H9 (cell line): ENCODE data around the gene TCF7L2. TPM values are rescaled to one million over a fixed set of nuclear protein-coding genes. Genes with fewer than 3 reads are reported as not detected.

ENCODE experiments used
- DNase-seq: peaks from one replicate; pipeline ENCODE4 v3.0.0-alpha.2; 2017
- H2AFZ ChIP-seq: one replicate; pipeline ENCODE4 v1.6.1; 2013; ENCODE audit warnings: mild to moderate bottlenecking, low read length, control low read depth, moderate library complexity
- H2AK5ac ChIP-seq: 2 replicates; pipeline ENCODE4 v1.6.1; 2013; ENCODE audit warnings: low read length, control low read depth, mixed read lengths; ENCODE audit not compliant: insufficient read length
- H2BK120ac ChIP-seq: one replicate; pipeline ENCODE4 v1.6.1; 2013; ENCODE audit warnings: low read depth, mild to moderate bottlenecking, low read length, control low read depth, inconsistent platforms; ENCODE audit not compliant: poor library complexity, severe bottlenecking
- H2BK12ac ChIP-seq: 2 replicates; pipeline ENCODE4 v1.6.1; 2013; ENCODE audit warnings: low read length, control low read depth, mixed read lengths, low read depth; ENCODE audit not compliant: insufficient read length
- H2BK15ac ChIP-seq: 2 replicates; pipeline ENCODE4 v1.6.1; 2013; ENCODE audit warnings: low read depth, low read length, control low read depth
- H2BK20ac ChIP-seq: one replicate; pipeline ENCODE4 v1.6.1; 2013; ENCODE audit warnings: low read depth, mild to moderate bottlenecking, low read length, control low read depth, inconsistent platforms; ENCODE audit not compliant: poor library complexity, severe bottlenecking
- H2BK5ac ChIP-seq: 2 replicates; pipeline ENCODE4 v1.6.1; 2013; ENCODE audit warnings: low read length, control low read depth, mixed read lengths; ENCODE audit not compliant: insufficient read length
- H3K14ac ChIP-seq: 2 replicates; pipeline ENCODE4 v1.6.1; 2013; ENCODE audit warnings: low read length, control low read depth; ENCODE audit not compliant: insufficient read depth
- H3K18ac ChIP-seq: 2 replicates; pipeline ENCODE4 v1.6.1; 2013; ENCODE audit warnings: low read depth, mild to moderate bottlenecking, mixed read lengths, low read length, control low read depth; ENCODE audit not compliant: insufficient read length
- H3K23ac ChIP-seq: 2 replicates; pipeline ENCODE4 v1.6.1; 2013; ENCODE audit warnings: low read length, control low read depth, mixed read lengths, low read depth; ENCODE audit not compliant: insufficient read length
- H3K23me2 ChIP-seq: 2 replicates; pipeline ENCODE4 v1.6.1; 2013; ENCODE audit warnings: low read depth, mild to moderate bottlenecking, mixed read lengths, low read length, control low read depth; ENCODE audit not compliant: insufficient read length, poor library complexity, severe bottlenecking
- H3K27ac ChIP-seq: 2 replicates; pipeline ENCODE4 v1.5.1; 2013; ENCODE audit warnings: low read length, control low read depth, mixed read lengths, low read depth; ENCODE audit not compliant: insufficient read length
- H3K27me3 ChIP-seq: 2 replicates; pipeline ENCODE4 v1.6.1; 2013; ENCODE audit warnings: low read length, control low read depth, inconsistent platforms; ENCODE audit not compliant: insufficient read depth
- H3K4ac ChIP-seq: 2 replicates; pipeline ENCODE4 v1.6.1; 2013; ENCODE audit warnings: low read depth, mild to moderate bottlenecking, control low read depth, inconsistent platforms, low read length, moderate library complexity
- H3K4me1 ChIP-seq: 2 replicates; pipeline ENCODE4 v1.6.1; 2013; ENCODE audit warnings: low read length, control low read depth, inconsistent platforms; ENCODE audit not compliant: insufficient read depth
- H3K4me2 ChIP-seq: 2 replicates; pipeline ENCODE4 v1.6.1; 2013; ENCODE audit warnings: low read length, control low read depth, mixed read lengths; ENCODE audit not compliant: insufficient read length, insufficient read depth
- H3K56ac ChIP-seq: 2 replicates; pipeline ENCODE4 v1.6.1; 2013; ENCODE audit warnings: low read depth, mild to moderate bottlenecking, mixed read lengths, low read length, control low read depth; ENCODE audit not compliant: insufficient read length
- H3K79me1 ChIP-seq: 2 replicates; pipeline ENCODE4 v1.6.1; 2013; ENCODE audit warnings: low read depth, mild to moderate bottlenecking, moderate library complexity, low read length, control low read depth, inconsistent platforms; ENCODE audit not compliant: insufficient read depth, poor library complexity, severe bottlenecking
- H3K79me2 ChIP-seq: 2 replicates; pipeline ENCODE4 v1.6.1; 2013; ENCODE audit warnings: low read length, control low read depth, inconsistent platforms; ENCODE audit not compliant: insufficient read depth
- H3K9ac ChIP-seq: 2 replicates; pipeline ENCODE4 v1.6.1; 2013; ENCODE audit warnings: low read length, control low read depth, mixed read lengths; ENCODE audit not compliant: insufficient read length; ENCODE audit errors: extremely low read depth
- H3K9me3 ChIP-seq: one replicate; pipeline ENCODE4 v1.6.1; 2013; ENCODE audit warnings: low read depth, low read length, inconsistent platforms; ENCODE audit not compliant: control insufficient read depth
- H3T11ph ChIP-seq: one replicate; pipeline ENCODE4 v1.6.1; 2013; ENCODE audit warnings: mild to moderate bottlenecking, low read length, control low read depth, inconsistent platforms
- H4K20me1 ChIP-seq: one replicate; pipeline ENCODE4 v1.6.1; 2013; ENCODE audit not compliant: control insufficient read depth, insufficient read length, insufficient read depth
- H4K5ac ChIP-seq: 2 replicates; pipeline ENCODE4 v1.6.1; 2013; ENCODE audit warnings: low read depth, mild to moderate bottlenecking, mixed read lengths, low read length, control low read depth; ENCODE audit not compliant: insufficient read length
- H4K8ac ChIP-seq: replicated peaks from 2 replicates; pipeline ENCODE4 v1.6.1; 2013; ENCODE audit warnings: low read length, control low read depth, mixed read lengths, low read depth; ENCODE audit not compliant: insufficient read length
- H4K91ac ChIP-seq: 2 replicates; pipeline ENCODE4 v1.6.1; 2013; ENCODE audit warnings: low read depth, mild to moderate bottlenecking, moderate library complexity, mixed read lengths, low read length, control low read depth; ENCODE audit not compliant: insufficient read length
- H3K27ac Mint-ChIP-seq, 3 experiments: 2 replicates in 2 of 3; 3 replicates in 1 of 3; pipeline ENCODE4 v1.8.0; 2020 to 2021; ENCODE audit warnings: mixed read lengths in 3 of 3, mild to moderate bottlenecking in 1 of 3, moderate library complexity in 1 of 3
- H3K27me3 Mint-ChIP-seq: 2 replicates; pipeline ENCODE4 v1.8.0; 2021; ENCODE audit warnings: low read depth, mild to moderate bottlenecking, moderate library complexity, mixed read lengths
- H3K36me3 Mint-ChIP-seq, 3 experiments: 2 replicates in 2 of 3; 3 replicates in 1 of 3; pipeline ENCODE4 v1.8.0; 2020 to 2021; ENCODE audit warnings: low read depth in 3 of 3, mixed read lengths in 3 of 3; ENCODE audit not compliant: insufficient read depth in 1 of 3
- H3K4me1 Mint-ChIP-seq, 2 experiments: 2 replicates each; pipeline ENCODE4 v1.8.0; 2020; ENCODE audit warnings: mixed read lengths in 2 of 2
- H3K4me3 Mint-ChIP-seq, 2 experiments: 2 replicates in 1 of 2; 3 replicates in 1 of 2; pipeline ENCODE4 v1.8.0; 2020 to 2021; ENCODE audit warnings: mild to moderate bottlenecking in 2 of 2, mixed read lengths in 2 of 2, moderate library complexity in 1 of 2
- H3K9me3 Mint-ChIP-seq, 2 experiments: 2 replicates in 1 of 2; 3 replicates in 1 of 2; pipeline ENCODE4 v1.8.0; 2020; ENCODE audit warnings: mild to moderate bottlenecking in 2 of 2, mixed read lengths in 2 of 2, moderate library complexity in 1 of 2
- WGBS: extraction: QIAGEN DNeasy Blood & Tissue Kit; methylation state at CpG from one replicate; pipeline ENCODE4 v1.1.7; 2013; ENCODE audit warnings: missing lambda C conversion rate, low lambda C conversion rate, mixed read lengths; ENCODE audit not compliant: insufficient read length; ENCODE audit errors: extremely low coverage; 5-methylcytosine and 5-hydroxymethylcytosine counted together
- total RNA-seq: library from RNA; stranded (reverse); gene quantifications from 2 replicates; pipeline ENCODE4 v1.2.1, GENCODE V29; 2021
- TF ChIP-seq, protein P1 (sequence below): fragments of 200-600 bp; sonication (generic); conservative IDR thresholded peaks from 3 replicates; pipeline ENCODE4 v1.8.0; 2021; ENCODE audit warnings: antibody characterized with exemption, mild to moderate bottlenecking

The TCF7L2 gene
- total RNA-seq, 1 experiment from 2014 or later: 71.1 TPM

DNA sequence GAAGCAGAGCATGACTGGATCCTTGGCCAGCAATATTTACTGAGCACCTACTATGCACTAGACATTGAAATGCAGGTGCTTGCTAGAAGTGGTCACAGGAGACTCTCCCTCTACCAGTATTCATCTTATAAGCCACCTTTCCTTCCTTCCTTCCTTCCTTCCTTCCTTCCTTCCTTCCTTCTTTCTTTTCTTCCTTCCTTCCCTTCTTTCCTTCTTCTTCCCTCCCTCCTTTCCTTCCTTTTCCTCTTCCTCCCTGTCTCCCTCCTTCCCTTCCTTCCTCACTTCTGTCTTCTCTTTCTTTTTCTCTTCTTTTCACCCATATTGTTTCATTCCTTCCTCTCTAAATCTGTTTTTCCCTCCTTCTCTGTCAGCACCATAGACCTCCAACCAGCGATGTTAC, 47.3 kb upstream of the TCF7L2 start:
- TF ChIP-seq, protein P1, sequence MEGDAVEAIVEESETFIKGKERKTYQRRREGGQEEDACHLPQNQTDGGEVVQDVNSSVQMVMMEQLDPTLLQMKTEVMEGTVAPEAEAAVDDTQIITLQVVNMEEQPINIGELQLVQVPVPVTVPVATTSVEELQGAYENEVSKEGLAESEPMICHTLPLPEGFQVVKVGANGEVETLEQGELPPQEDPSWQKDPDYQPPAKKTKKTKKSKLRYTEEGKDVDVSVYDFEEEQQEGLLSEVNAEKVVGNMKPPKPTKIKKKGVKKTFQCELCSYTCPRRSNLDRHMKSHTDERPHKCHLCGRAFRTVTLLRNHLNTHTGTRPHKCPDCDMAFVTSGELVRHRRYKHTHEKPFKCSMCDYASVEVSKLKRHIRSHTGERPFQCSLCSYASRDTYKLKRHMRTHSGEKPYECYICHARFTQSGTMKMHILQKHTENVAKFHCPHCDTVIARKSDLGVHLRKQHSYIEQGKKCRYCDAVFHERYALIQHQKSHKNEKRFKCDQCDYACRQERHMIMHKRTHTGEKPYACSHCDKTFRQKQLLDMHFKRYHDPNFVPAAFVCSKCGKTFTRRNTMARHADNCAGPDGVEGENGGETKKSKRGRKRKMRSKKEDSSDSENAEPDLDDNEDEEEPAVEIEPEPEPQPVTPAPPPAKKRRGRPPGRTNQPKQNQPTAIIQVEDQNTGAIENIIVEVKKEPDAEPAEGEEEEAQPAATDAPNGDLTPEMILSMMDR: no peak
- Histone ChIP-seq H4K91ac (no peak overlapping the region), H3K18ac (no peak overlapping the region), H4K8ac (no peak overlapping the region), H3K4ac (no peak overlapping the region), H2BK120ac (no peak overlapping the region), H3K56ac (no peak overlapping the region), H2BK20ac (no peak overlapping the region), H3K4me2 (no peak overlapping the region), H2AK5ac (no peak overlapping the region), H4K20me1 (no peaks in the 10 kb centered on the region), H3K9ac (no peak overlapping the region), H3K23me2 (no peaks in the 10 kb centered on the region), H3T11ph (no peak overlapping the region), H3K23ac (no peak overlapping the region), H3K79me1 (no peaks in the 10 kb centered on the region), H3K27ac (no peak overlapping the region), H3K14ac (no peak overlapping the region), H2BK5ac (no peak overlapping the region), H3K9me3 (no peaks in the 10 kb centered on the region), H2AFZ (no peak overlapping the region), H2BK12ac (no peak overlapping the region), H4K5ac (no peak overlapping the region), H3K27me3 (no peaks in the 10 kb centered on the region), H3K79me2 (no peaks in the 10 kb centered on the region), H2BK15ac (no peak overlapping the region), H3K4me1 (no peaks in the 10 kb centered on the region; the same call in 1 of the 2 replicates)
- no peaks in the 10 kb centered on the region for H3K9me3 Mint-ChIP-seq
- H3K36me3 Mint-ChIP-seq: no peaks in the 10 kb centered on the region
- H3K4me3 Mint-ChIP-seq: no peak overlapping the region
- peaks cover 8% of the 10 kb centered on the region for H3K27me3 Mint-ChIP-seq
- peaks cover 27 to 28% of the 10 kb centered on the region in 2 experiments for H3K4me1 Mint-ChIP-seq
- DNase-seq: no peak
- WGBS: no CpG with 5 or more reads among the region's 1 CpG
- no peak overlapping the region; a peak in 1 of 7 replicates for H3K27ac Mint-ChIP-seq
